Thyroid gland (tissue), 4 donors: Measurements from ENCODE around the gene LRFN3.

Experiments
- POLR2A ChIP-seq, 2 donors: fragments of 450-650 bp; IDR thresholded peaks; one replicate each; pipeline ENCODE4 v1.6.1; 2017; ENCODE audit warnings: antibody characterized with exemption in 2 of 2, mild to moderate bottlenecking in 2 of 2, moderate library complexity in 1 of 2
- TF ChIP-seq, protein P1 (sequence below), 6 experiments: fragments of 200-600 bp in 3 of 6; fragments of 450-650 bp in 3 of 6; sonication (generic) in 3 of 6; IDR thresholded peaks; one replicate each; pipeline ENCODE4 v1.5.1; 2016 to 2019; ENCODE audit warnings: antibody characterized with exemption in 6 of 6, mild to moderate bottlenecking in 2 of 6, inconsistent platforms in 1 of 6, moderate library complexity in 1 of 6

DNA sequence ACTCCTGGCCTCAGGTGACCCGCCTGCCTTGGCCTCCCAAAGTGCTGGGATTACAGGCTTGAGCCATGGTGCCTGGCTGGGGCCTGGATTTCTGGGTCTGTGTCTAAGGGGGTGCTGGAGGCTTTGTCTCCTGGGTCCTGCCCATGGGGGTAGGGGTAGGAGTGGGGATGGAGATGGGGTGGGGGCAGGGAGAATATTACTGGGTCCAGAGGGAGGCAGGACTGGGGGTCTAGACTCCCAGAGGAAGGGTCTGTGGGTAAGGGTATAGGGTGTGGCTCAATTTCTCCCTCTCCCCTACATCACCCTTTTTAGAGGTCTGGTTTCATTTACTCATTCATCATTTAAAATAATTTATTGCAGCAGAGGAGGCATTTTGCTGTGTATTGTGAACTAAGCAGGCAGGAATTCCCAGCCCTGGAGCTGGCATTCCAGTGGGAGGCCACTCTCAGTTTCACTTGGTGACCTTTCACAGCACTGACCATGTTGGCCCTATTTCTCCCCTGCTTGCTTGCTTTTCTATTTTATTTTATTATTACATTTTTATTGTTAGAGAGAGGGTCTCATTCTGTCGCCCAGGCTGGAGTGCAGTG lies 35.0 kb upstream of the LRFN3 start:
- TF ChIP-seq, protein P1, sequence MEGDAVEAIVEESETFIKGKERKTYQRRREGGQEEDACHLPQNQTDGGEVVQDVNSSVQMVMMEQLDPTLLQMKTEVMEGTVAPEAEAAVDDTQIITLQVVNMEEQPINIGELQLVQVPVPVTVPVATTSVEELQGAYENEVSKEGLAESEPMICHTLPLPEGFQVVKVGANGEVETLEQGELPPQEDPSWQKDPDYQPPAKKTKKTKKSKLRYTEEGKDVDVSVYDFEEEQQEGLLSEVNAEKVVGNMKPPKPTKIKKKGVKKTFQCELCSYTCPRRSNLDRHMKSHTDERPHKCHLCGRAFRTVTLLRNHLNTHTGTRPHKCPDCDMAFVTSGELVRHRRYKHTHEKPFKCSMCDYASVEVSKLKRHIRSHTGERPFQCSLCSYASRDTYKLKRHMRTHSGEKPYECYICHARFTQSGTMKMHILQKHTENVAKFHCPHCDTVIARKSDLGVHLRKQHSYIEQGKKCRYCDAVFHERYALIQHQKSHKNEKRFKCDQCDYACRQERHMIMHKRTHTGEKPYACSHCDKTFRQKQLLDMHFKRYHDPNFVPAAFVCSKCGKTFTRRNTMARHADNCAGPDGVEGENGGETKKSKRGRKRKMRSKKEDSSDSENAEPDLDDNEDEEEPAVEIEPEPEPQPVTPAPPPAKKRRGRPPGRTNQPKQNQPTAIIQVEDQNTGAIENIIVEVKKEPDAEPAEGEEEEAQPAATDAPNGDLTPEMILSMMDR (IDR thresholded peaks at IDR 0.05): no peak
- no peak for TF ChIP-seq POLR2A (IDR thresholded peaks at IDR 0.05)
